NB4 (cell line): Measurements from ENCODE around the gene CADM2.

Experiments used
- CTCF ChIP-seq: IDR thresholded peaks from one replicate; pipeline ENCODE4 v1.5.1; 2012; ENCODE audit warnings: low read depth, low read length
- MYC ChIP-seq: IDR thresholded peaks from 2 replicates; pipeline ENCODE4 v1.6.1; 2011; ENCODE audit warnings: low read depth, low read length
- POLR2A ChIP-seq: IDR thresholded peaks from 2 replicates; pipeline ENCODE4 v1.6.1; 2011; ENCODE audit warnings: mild to moderate bottlenecking; ENCODE audit not compliant: insufficient read length; ENCODE audit errors: extremely low read depth

GRCh38 chr3:85821130-85821756, 862.5 kb downstream of the CADM2 start:
- peak; percentile 60 for TF ChIP-seq CTCF
- TF ChIP-seq POLR2A, result no peak
- no peak for TF ChIP-seq MYC
